ENCODE data around the gene UPK3A. TPM values are rescaled to one million over a fixed set of nuclear protein-coding genes. Genes with fewer than 3 reads are reported as not detected.

UPK3A gene
- total and polyA plus RNA-seq, 2 donors from 2014 or later, result not detected

DNA sequence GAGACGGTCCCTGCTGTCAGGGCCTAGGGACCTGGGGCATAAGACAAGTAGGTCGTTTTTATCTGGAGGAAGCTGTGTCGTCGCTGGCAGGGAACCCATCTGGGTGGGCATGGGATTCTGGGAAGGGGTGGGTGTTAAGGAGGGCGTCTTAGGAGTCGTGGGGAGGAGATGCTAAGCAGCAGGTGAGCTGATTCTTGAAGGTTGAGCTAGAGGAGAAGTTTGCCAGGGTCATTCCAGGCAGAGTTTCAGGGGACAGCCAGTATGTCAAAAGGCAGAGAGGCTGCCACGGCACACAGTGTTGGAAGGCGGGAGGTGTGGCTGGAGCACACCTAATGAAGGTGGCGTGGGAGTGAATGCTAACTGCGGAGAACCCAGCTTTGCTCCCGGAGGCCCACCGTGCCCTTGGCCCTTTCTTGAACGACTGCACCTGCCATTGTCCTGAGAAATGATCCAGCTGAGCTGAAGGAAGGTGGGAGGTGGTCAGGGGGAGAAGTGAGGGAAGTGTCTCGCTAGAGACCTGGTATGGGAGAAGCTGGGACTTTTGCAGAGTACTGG is 26.3 kb downstream of the UPK3A start:
- H3K27ac ChIP-seq (ENCODE audit: low read depth in 2 of 2, low read length in 2 of 2), result no peak overlapping the region
- DNase-seq, result peak in 1 of 5 donors; percentile 20
- no peaks in the 10 kb centered on the region for H3K9me3 ChIP-seq (ENCODE audit: control insufficient read depth in 2 of 3, insufficient read depth in 1 of 3, low read length in 3 of 3)
- H3K4me3 ChIP-seq (ENCODE audit: low read length in 3 of 3), result peak overlapping the region in 2 of 3 donors; percentile 66 to 69
- no peaks in the 10 kb centered on the region for H3K27me3 ChIP-seq (ENCODE audit: control insufficient read depth, insufficient read depth, low read length)
- TF ChIP-seq, protein P1, sequence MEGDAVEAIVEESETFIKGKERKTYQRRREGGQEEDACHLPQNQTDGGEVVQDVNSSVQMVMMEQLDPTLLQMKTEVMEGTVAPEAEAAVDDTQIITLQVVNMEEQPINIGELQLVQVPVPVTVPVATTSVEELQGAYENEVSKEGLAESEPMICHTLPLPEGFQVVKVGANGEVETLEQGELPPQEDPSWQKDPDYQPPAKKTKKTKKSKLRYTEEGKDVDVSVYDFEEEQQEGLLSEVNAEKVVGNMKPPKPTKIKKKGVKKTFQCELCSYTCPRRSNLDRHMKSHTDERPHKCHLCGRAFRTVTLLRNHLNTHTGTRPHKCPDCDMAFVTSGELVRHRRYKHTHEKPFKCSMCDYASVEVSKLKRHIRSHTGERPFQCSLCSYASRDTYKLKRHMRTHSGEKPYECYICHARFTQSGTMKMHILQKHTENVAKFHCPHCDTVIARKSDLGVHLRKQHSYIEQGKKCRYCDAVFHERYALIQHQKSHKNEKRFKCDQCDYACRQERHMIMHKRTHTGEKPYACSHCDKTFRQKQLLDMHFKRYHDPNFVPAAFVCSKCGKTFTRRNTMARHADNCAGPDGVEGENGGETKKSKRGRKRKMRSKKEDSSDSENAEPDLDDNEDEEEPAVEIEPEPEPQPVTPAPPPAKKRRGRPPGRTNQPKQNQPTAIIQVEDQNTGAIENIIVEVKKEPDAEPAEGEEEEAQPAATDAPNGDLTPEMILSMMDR (IDR thresholded peaks at IDR 0.05; ENCODE audit: borderline replicate concordance, extremely low read depth, insufficient read depth), result no peak
- intact Hi-C loops (cut with DNase I), result no loop called here
- no peak for FAIRE-seq
- no peaks in the 10 kb centered on the region for H3K36me3 ChIP-seq (ENCODE audit: control insufficient read depth in 2 of 3, insufficient read depth in 3 of 3, low read length in 3 of 3)
- H3K4me1 ChIP-seq (ENCODE audit: control insufficient read depth in 2 of 3, insufficient read depth in 2 of 3, low read depth in 1 of 3, low read length in 3 of 3), result peaks cover 0 to 10% (median 7%) of the 10 kb centered on the region in 3 donors
- peak overlapping the region in 1 of 3 donors; percentile 77 for H3K9ac ChIP-seq (ENCODE audit: low read length in 3 of 3)

GRCh38 chr22:45312415-45312814 is 27.7 kb downstream of the UPK3A start:
- H3K36me3 ChIP-seq (ENCODE audit: control insufficient read depth in 2 of 3, insufficient read depth in 3 of 3, low read length in 3 of 3), result no peaks in the 10 kb centered on the region
- H3K9me3 ChIP-seq (ENCODE audit: control insufficient read depth in 2 of 3, insufficient read depth in 1 of 3, low read length in 3 of 3), result no peaks in the 10 kb centered on the region
- H3K27me3 ChIP-seq (ENCODE audit: control insufficient read depth, insufficient read depth, low read length), result no peaks in the 10 kb centered on the region
- intact Hi-C loops (cut with DNase I), result no loop called here
- DNase-seq, result no peak
- no peak overlapping the region for H3K4me3 ChIP-seq (ENCODE audit: low read length in 3 of 3)
- FAIRE-seq, result no peak
- H3K4me1 ChIP-seq (ENCODE audit: control insufficient read depth in 2 of 3, insufficient read depth in 2 of 3, low read depth in 1 of 3, low read length in 3 of 3), result peaks cover 0 to 10% (median 7%) of the 10 kb centered on the region in 3 donors
- TF ChIP-seq, protein P1 (IDR thresholded peaks at IDR 0.05; ENCODE audit: borderline replicate concordance, extremely low read depth, insufficient read depth), result no peak
- no peak overlapping the region for H3K9ac ChIP-seq (ENCODE audit: low read length in 3 of 3)
- H3K27ac ChIP-seq (ENCODE audit: low read depth in 2 of 2, low read length in 2 of 2), result no peak overlapping the region

DNA sequence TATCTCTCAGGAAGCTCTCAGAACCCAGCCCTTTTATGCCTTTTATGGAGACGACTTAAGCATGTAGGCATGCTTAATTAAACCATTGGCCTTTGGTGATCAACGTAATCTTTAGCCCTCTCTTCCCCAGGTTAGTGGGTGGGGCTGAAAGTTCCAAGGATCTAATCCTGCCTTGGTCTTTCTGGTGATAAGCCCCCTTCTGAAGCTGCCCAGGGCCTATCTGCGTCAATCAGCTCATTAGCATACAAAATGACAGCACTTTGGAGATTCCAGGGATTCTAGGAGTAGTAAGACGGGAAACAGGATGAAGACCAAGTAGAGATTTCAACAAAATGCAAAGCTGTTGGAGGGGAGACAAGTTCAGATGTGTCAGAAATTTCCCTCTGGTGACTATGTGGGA is 28.1 kb downstream of the UPK3A start:
- Histone ChIP-seq H3K4me1 (ENCODE audit: control insufficient read depth in 2 of 3, insufficient read depth in 2 of 3, low read depth in 1 of 3, low read length in 3 of 3) (peaks cover 0 to 10% (median 7%) of the 10 kb centered on the region in 3 donors), H3K4me3 (ENCODE audit: low read length in 3 of 3) (no peak overlapping the region), H3K36me3 (ENCODE audit: control insufficient read depth in 2 of 3, insufficient read depth in 3 of 3, low read length in 3 of 3) (no peaks in the 10 kb centered on the region), H3K9me3 (ENCODE audit: control insufficient read depth in 2 of 3, insufficient read depth in 1 of 3, low read length in 3 of 3) (no peaks in the 10 kb centered on the region), H3K27me3 (ENCODE audit: control insufficient read depth, insufficient read depth, low read length) (no peaks in the 10 kb centered on the region), H3K27ac (ENCODE audit: low read depth in 2 of 2, low read length in 2 of 2) (no peak overlapping the region), H3K9ac (ENCODE audit: low read length in 3 of 3) (no peak overlapping the region)
- TF ChIP-seq, protein P1 (IDR thresholded peaks at IDR 0.05; ENCODE audit: borderline replicate concordance, extremely low read depth, insufficient read depth), result no peak
- FAIRE-seq, result no peak
- DNase-seq, result no peak
- intact Hi-C loops (cut with DNase I), result no loop called here

Data from kidney (tissue), 14 donors.